Stomach smooth muscle (tissue), 2 donors: ENCODE results near the gene RGS16.
"Not testable (repeated sequence)": the region's sequence is repeated elsewhere in the genome, so short reads cannot be mapped to it uniquely, and the experiment has no call there.

Source experiments
- H3K27ac ChIP-seq: one replicate; pipeline ENCODE4 v1.7.0; 2013; ENCODE audit warnings: mild to moderate bottlenecking, low read length, inconsistent platforms
- H3K27me3 ChIP-seq, 2 donors: one replicate each; pipeline ENCODE4 v1.7.0; 2013; ENCODE audit warnings: low read length in 2 of 2; ENCODE audit not compliant: insufficient read depth in 2 of 2, control insufficient read depth in 1 of 2
- H3K36me3 ChIP-seq, 2 donors: one replicate each; pipeline ENCODE4 v1.7.0; 2013; ENCODE audit warnings: low read length in 2 of 2; ENCODE audit not compliant: control insufficient read depth in 2 of 2, insufficient read depth in 2 of 2
- H3K4me1 ChIP-seq: one replicate; pipeline ENCODE4 v1.7.0; 2013; ENCODE audit warnings: low read length; ENCODE audit not compliant: control insufficient read depth, insufficient read depth
- H3K4me3 ChIP-seq, 2 donors: one replicate each; pipeline ENCODE4 v1.7.0; 2013; ENCODE audit warnings: low read length in 2 of 2
- H3K9ac ChIP-seq, 2 donors: one replicate each; pipeline ENCODE4 v1.7.0; 2013; ENCODE audit warnings: low read length in 2 of 2, mild to moderate bottlenecking in 1 of 2
- H3K9me3 ChIP-seq, 2 donors: one replicate each; pipeline ENCODE4 v1.7.0; 2013; ENCODE audit warnings: low read length in 2 of 2; ENCODE audit not compliant: control insufficient read depth in 2 of 2
- donor health status: healthy.
- donor health status: Pancreatic carcinoma.

The RGS16 gene

GRCh38 chr1:182641561-182641960 is 37.4 kb upstream of the RGS16 start:
- Histone ChIP-seq H3K27ac (no peak overlapping the region), H3K4me3 (no peak overlapping the region), H3K36me3 (no peaks in the 10 kb centered on the region), H3K27me3 (no peaks in the 10 kb centered on the region), H3K4me1 (no peaks in the 10 kb centered on the region), H3K9me3 (no peaks in the 10 kb centered on the region), H3K9ac (no peak overlapping the region)

DNA sequence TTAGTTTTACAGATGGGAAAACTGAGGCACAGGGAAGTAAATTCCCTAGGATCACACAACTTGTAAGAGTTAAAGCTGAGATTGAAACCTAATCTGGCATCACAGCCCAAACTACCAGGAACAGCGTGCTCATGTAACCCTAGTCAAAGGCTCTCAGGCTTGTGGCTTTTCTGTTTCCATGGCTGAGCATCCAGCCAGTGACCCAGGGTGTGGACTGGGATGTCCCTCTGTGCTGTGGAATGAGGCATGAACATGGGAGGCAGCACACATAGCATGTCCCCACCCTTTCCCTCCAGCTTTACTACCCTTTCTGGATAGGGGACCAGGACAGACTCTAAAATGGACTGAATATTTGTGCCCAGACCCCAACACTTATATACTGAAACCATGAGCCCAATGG is 35.1 kb upstream of the RGS16 start:
- H3K27ac ChIP-seq, result no peak overlapping the region
- no peak overlapping the region for H3K9ac ChIP-seq
- no peak overlapping the region for H3K4me3 ChIP-seq

DNA sequence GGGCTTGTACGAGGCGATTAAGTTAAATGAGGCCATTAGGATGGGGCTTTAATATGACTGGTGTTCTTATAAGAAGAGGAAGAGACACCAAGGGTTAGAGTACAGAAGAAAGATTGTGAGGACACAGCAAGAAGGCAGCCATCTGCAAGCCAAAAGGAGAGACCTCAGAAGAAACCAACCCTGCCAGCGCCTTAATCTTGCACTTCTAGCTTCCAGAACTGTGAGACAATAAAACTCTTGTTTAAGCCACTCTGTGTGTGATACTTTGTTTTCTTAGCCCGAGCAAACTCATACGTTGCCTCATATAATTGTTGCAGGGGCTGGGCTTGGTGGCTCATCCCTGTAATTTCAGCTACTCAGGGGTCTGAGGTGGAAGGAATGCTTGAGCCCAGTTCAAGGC is 33.6 kb upstream of the RGS16 start:
- H3K4me3 ChIP-seq, result no peak overlapping the region
- no peaks in the 10 kb centered on the region for H3K9me3 ChIP-seq
- no peaks in the 10 kb centered on the region for H3K27me3 ChIP-seq
- no peak overlapping the region for H3K9ac ChIP-seq
- no peaks in the 10 kb centered on the region for H3K36me3 ChIP-seq
- H3K27ac ChIP-seq, result no peak overlapping the region
- no peaks in the 10 kb centered on the region for H3K4me1 ChIP-seq

More for the DNA sequence above, 35.1 kb upstream of the RGS16 start:
- Histone ChIP-seq H3K4me1 (no peaks in the 10 kb centered on the region), H3K36me3 (no peaks in the 10 kb centered on the region), H3K9me3 (no peaks in the 10 kb centered on the region), H3K27me3 (no peaks in the 10 kb centered on the region)

GRCh38 chr1:182635871-182636270 is 31.7 kb upstream of the RGS16 start:
- H3K36me3 ChIP-seq, result no peaks in the 10 kb centered on the region
- H3K4me3 ChIP-seq, result no peak overlapping the region
- H3K9me3 ChIP-seq, result no peaks in the 10 kb centered on the region
- no peaks in the 10 kb centered on the region for H3K4me1 ChIP-seq
- no peak overlapping the region for H3K27ac ChIP-seq
- H3K27me3 ChIP-seq, result no peaks in the 10 kb centered on the region
- H3K9ac ChIP-seq, result no peak overlapping the region

DNA sequence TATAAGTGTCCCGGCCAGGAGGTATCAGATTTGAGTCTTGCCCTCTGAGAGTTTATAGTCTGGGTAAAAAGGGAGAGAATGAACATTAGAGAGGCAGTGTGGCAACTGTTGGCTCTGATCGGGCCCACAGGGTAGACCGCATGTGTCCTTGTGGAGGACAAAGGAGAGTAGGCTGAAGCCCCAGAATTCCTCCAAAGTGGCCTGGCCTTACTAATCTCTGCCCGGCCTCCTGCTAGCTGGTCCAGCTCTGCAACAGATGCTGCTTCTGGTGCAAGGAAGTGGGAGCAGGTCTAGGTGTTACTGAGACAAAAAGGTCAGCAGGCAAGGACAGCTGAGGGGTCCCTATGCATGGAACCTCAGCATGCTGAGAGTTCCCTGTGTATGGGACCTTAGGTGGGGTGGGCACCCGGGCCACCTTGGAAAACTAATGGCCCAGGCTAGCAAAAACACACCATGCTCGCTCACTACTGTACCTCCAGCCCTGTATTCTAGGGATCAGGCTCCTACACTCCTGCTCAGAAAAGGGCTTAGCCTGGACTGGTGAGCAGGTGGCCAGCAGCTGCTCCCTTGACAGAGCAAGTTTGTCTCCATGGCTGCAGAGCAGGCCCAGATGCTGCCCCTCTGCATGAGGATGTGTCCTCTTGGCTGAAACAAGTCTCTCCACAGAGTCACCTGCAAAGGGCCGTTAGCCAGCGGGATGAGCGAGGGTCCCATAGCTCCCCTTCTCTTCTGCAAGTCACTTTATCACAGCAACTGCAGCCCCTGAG is 30.3 kb upstream of the RGS16 start:
- no peaks in the 10 kb centered on the region for H3K9me3 ChIP-seq
- H3K9ac ChIP-seq, result no peak overlapping the region
- H3K27me3 ChIP-seq, result no peaks in the 10 kb centered on the region
- H3K4me1 ChIP-seq, result no peaks in the 10 kb centered on the region
- H3K36me3 ChIP-seq, result no peaks in the 10 kb centered on the region
- H3K27ac ChIP-seq, result no peak overlapping the region
- H3K4me3 ChIP-seq, result no peak overlapping the region

GRCh38 chr1:182633657-182634281 is 29.6 kb upstream of the RGS16 start:
- no peaks in the 10 kb centered on the region for H3K36me3 ChIP-seq
- no peaks in the 10 kb centered on the region for H3K9me3 ChIP-seq
- H3K4me1 ChIP-seq, result no peaks in the 10 kb centered on the region
- H3K27me3 ChIP-seq, result no peaks in the 10 kb centered on the region
- H3K4me3 ChIP-seq, result no peak overlapping the region
- H3K9ac ChIP-seq, result no peak overlapping the region
- H3K27ac ChIP-seq, result no peak overlapping the region

DNA sequence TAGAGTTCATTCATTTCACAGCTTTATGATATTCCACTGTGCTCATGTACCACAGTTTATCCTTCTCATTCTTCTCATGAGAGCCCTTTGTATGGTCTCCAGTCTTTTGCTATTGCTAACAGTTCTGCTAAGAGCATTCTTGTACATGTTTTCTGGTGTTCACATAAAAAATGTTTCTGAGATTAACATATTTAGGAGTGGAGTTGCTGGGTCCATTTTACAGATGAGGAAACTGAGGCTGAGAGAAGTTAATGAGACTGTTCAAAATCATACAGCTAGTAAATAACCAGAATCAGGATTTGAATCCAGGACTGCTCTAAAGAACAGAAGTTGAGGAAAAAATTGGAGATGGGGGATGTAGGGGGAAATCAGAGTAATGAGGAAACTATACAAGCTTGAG is 28.8 kb upstream of the RGS16 start:
- Histone ChIP-seq H3K4me1 (no peaks in the 10 kb centered on the region), H3K27me3 (no peaks in the 10 kb centered on the region)

DNA sequence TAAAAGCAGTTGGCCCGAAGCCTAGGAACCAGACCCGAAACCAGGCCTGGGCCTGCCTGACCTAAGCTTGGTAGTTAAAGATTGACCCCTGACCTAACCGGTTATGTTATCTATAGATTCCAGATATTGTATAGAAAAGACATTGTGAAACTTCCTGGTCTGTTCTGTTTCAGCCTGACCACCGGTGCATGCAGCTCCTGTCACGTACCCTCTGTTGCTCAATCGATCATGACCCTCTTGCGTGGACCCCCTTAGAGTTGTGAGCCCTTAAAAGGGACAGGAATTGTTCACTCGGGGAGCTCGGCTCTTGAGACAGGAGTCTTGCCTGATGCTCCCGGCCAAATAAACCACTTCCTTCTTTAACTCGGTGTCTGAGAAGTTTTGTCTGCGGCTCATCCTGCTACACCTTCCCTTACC is 28.3 kb upstream of the RGS16 start:
- H3K4me1 ChIP-seq, H3K27ac ChIP-seq: not testable (repeated sequence)

More for the DNA sequence above, 28.8 kb upstream of the RGS16 start:
- Histone ChIP-seq H3K9ac (no peak overlapping the region), H3K4me3 (no peak overlapping the region), H3K27ac (no peak overlapping the region), H3K9me3 (no peaks in the 10 kb centered on the region), H3K36me3 (no peaks in the 10 kb centered on the region)

DNA sequence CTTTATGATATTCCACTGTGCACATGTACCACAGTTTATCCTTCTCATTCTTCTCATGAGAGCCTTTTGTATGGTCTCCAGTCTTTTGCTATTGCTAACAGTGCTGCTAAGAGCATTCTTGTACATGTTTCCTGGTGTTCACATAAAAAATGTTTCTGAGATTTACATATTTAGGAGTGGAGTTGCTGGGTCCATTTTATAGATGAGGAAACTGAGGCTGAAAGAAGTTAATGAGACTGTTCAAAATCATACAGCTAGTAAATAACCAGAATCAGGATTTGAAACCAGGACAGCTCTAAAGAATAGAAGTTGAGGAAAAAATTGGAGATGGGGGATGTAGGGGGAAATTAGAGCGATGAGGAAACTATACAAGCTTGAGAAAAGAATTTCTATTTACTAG is 27.8 kb upstream of the RGS16 start:
- Histone ChIP-seq H3K9me3 (no peaks in the 10 kb centered on the region), H3K27ac (no peak overlapping the region), H3K4me1 (no peaks in the 10 kb centered on the region), H3K9ac (no peak overlapping the region), H3K4me3 (no peak overlapping the region), H3K36me3 (no peaks in the 10 kb centered on the region), H3K27me3 (no peaks in the 10 kb centered on the region)

More for the DNA sequence above, 28.3 kb upstream of the RGS16 start:
- not testable (repeated sequence) for H3K36me3 ChIP-seq, H3K9me3 ChIP-seq, H3K9ac ChIP-seq, H3K4me3 ChIP-seq, H3K27me3 ChIP-seq

DNA sequence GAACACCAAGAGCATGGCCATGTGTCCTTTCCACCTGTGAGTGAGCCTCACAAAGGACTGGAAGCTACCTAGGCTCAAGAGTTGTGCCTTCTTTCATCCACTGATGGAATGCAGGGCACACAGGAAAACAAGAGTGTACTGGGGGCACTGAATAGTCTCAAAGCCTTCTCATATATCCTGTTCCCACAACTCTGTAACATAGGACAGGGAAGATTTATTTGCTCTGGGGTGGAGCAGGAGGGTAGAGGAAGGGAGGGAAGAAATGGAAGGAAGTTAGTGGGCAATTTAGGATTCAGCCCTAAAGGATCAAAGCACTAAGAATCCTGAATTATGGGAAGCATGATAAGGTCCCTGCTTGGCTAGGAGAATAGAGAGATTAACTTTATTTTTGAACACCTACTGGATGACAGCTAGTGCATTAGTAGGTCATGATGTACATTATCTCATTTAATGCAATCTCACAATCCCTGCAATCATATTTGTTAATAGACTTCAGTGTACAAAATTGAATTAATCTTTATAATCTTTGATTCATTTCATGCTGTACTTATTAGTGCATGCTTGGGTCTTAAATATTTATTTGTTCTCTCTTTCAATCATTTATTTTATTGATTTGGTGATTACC is 27.0 kb upstream of the RGS16 start:
- H3K27ac ChIP-seq, result no peak overlapping the region
- no peaks in the 10 kb centered on the region for H3K36me3 ChIP-seq
- no peaks in the 10 kb centered on the region for H3K9me3 ChIP-seq
- H3K4me1 ChIP-seq, result no peaks in the 10 kb centered on the region
- H3K4me3 ChIP-seq, result no peak overlapping the region
- H3K27me3 ChIP-seq, result no peaks in the 10 kb centered on the region
- H3K9ac ChIP-seq, result no peak overlapping the region

DNA sequence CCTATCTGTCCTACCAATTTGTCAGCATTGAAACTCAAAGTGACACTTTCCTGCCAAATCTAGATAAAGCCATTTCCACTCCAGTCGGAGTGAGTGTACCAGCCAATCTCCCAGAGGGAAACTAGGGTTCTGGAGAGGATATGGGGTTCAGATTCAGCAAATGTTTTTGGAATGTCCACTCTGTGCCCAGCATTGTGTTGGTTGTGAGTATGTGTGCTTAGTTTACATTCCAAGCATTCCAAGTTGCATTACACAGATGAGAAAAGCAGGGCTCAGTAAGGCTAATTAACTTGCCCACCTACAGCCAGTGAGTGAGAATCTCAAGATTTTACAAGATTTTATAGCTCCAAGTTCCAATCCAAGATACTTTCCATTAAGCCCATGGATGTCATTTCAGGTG is 26.4 kb upstream of the RGS16 start:
- no peak overlapping the region for H3K27ac ChIP-seq
- no peaks in the 10 kb centered on the region for H3K9me3 ChIP-seq
- no peaks in the 10 kb centered on the region for H3K27me3 ChIP-seq
- no peaks in the 10 kb centered on the region for H3K36me3 ChIP-seq
- H3K4me1 ChIP-seq, result no peaks in the 10 kb centered on the region
- no peak overlapping the region for H3K4me3 ChIP-seq
- no peak overlapping the region for H3K9ac ChIP-seq
